HepG2 (cell line): ENCODE results near the gene DYRK2. TPM values are rescaled to one million over a fixed set of nuclear protein-coding genes. Genes with fewer than 3 reads are reported as not detected.

Source experiments
- ATAC-seq: fragments of 200-7000 bp; cut with Tn5 transposase; 3 replicates; pipeline ENCODE4 v1.9.1; 2020; ENCODE audit warnings: mild to moderate bottlenecking, moderate library complexity
- BruUV-seq: library from RNA; stranded (reverse); fragments of 400-500 nt; replicated peaks from 2 replicates; lab custom pipeline; 2021; lab: Mats Ljungman, UMichigan
- CTCF ChIA-PET: fragments of 300-600 bp; formaldehyde crosslinking; extraction: SDS; loops from one replicate; lab custom pipeline; 2021; ENCODE audit warnings: low total read pairs, inconsistent platforms, low intra/inter-chr PET ratio; lab: Yijun Ruan, JAX
- POLR2A ChIA-PET: fragments of 350-600 bp; sonication (Branson Sonifier 250); formaldehyde crosslinking; loops from one replicate; lab custom pipeline; 2020; ENCODE audit warnings: antibody characterized with exemption, inconsistent platforms; lab: Yijun Ruan, JAX
- DNase-seq: peaks from one replicate; pipeline ENCODE4 v3.0.0-alpha.2; 2015; ENCODE audit warnings: low spot score
- FAIRE-seq: peaks from 3 replicates; lab custom pipeline; 2011; peaks lifted over from hg19 to GRCh38; lab: Jason Lieb, UNC
- H2AFZ ChIP-seq: one replicate; pipeline ENCODE4 v1.6.1; 2011; ENCODE audit warnings: low read length, inconsistent platforms
- H3K27ac ChIP-seq: fragments of 300-600 bp; 3 replicates; pipeline ENCODE4 v1.8.0; 2011; ENCODE audit warnings: mixed run types, mild to moderate bottlenecking, mixed read lengths, low read length, inconsistent platforms; ENCODE audit not compliant: insufficient read depth; ENCODE audit errors: extremely low read length
- H3K27me3 ChIP-seq, 2 experiments: fragments of 200-600 bp in 1 of 2; 2 replicates in 1 of 2; 3 replicates in 1 of 2; pipeline versions ENCODE4 v1.6.0 to v1.8.0; 2011; ENCODE audit warnings: low read length in 2 of 2, mild to moderate bottlenecking in 2 of 2, moderate library complexity in 2 of 2, inconsistent platforms in 1 of 2; ENCODE audit not compliant: insufficient read depth in 2 of 2, control insufficient read depth in 1 of 2
- H3K36me3 ChIP-seq, 2 experiments: fragments of 200-600 bp in 1 of 2; replicated peaks in 1 of 2; 2 replicates in 1 of 2; 3 replicates in 1 of 2; pipeline versions ENCODE4 v1.5.1 to v1.8.0; 2011; ENCODE audit warnings: low read length in 2 of 2, inconsistent platforms in 1 of 2; ENCODE audit not compliant: insufficient read depth in 2 of 2, control insufficient read depth in 1 of 2
- H3K4me1 ChIP-seq: 2 replicates; pipeline ENCODE4 v1.5.1; 2012; ENCODE audit warnings: low read length, inconsistent platforms; ENCODE audit not compliant: insufficient read depth
- H3K4me2 ChIP-seq: 2 replicates; pipeline ENCODE4 v1.6.0; 2011; ENCODE audit warnings: low read depth, low read length, inconsistent platforms
- H3K4me3 ChIP-seq, 3 experiments: fragments of 200-600 bp in 1 of 3; sonication (generic), shearing (Covaris generic) in 1 of 3; replicated peaks in 1 of 3; 2 replicates each; pipeline ENCODE4 v1.5.1; 2011 to 2016; ENCODE audit warnings: low read length in 3 of 3, inconsistent platforms in 2 of 3, low read depth in 2 of 3, mild to moderate bottlenecking in 2 of 3, control low read depth in 1 of 3, mixed read lengths in 1 of 3; ENCODE audit not compliant: insufficient read depth in 1 of 3
- H3K79me2 ChIP-seq: one replicate; pipeline ENCODE4 v1.6.1; 2011; ENCODE audit warnings: low read length, inconsistent platforms; ENCODE audit not compliant: insufficient read depth
- H3K9ac ChIP-seq: 2 replicates; pipeline ENCODE4 v1.6.0; 2011; ENCODE audit warnings: mild to moderate bottlenecking, low read depth, low read length, inconsistent platforms; ENCODE audit not compliant: insufficient read depth
- H3K9me3 ChIP-seq: 2 replicates; pipeline ENCODE4 v1.5.1; 2012; ENCODE audit warnings: mild to moderate bottlenecking, low read length
- H4K20me1 ChIP-seq: 2 replicates; pipeline ENCODE4 v1.6.0; 2011; ENCODE audit warnings: inconsistent platforms, mild to moderate bottlenecking, low read length, moderate library complexity; ENCODE audit not compliant: insufficient read depth
- CBFB ChIP-seq: sonication (generic); formaldehyde crosslinking; IDR thresholded peaks from 2 replicates; pipeline ENCODE4 v1.4.0; 2020; ENCODE audit warnings: missing genetic modification reagents
- CREB1 ChIP-seq, 2 experiments: fragments of 450-650 bp in 1 of 2; IDR thresholded peaks; 2 replicates each; pipeline ENCODE4 v1.6.1; 2016 to 2017; ENCODE audit warnings: control low read depth in 1 of 2, mild to moderate bottlenecking in 1 of 2, missing compliant biosample characterization in 1 of 2, missing genetic modification characterization in 1 of 2
- MAX ChIP-seq: IDR thresholded peaks from 2 replicates; pipeline ENCODE4 v1.6.1; 2012; ENCODE audit warnings: inconsistent platforms
- NFKB2 ChIP-seq: sonication (generic); formaldehyde crosslinking; IDR thresholded peaks from 2 replicates; pipeline ENCODE4 v1.4.0; 2020; ENCODE audit warnings: missing genetic modification reagents, borderline replicate concordance
- ONECUT2 ChIP-seq: sonication (generic); formaldehyde crosslinking; IDR thresholded peaks from 2 replicates; pipeline ENCODE4 v1.4.0; 2020; ENCODE audit warnings: missing genetic modification reagents
- SMAD3 ChIP-seq: sonication (generic); formaldehyde crosslinking; IDR thresholded peaks from 2 replicates; pipeline ENCODE4 v1.4.0; 2020; ENCODE audit warnings: missing genetic modification reagents
- ZNF460 ChIP-seq: sonication (generic); formaldehyde crosslinking; IDR thresholded peaks from 2 replicates; pipeline ENCODE4 v1.5.1; 2020; ENCODE audit warnings: missing genetic modification reagents, mild to moderate bottlenecking, borderline replicate concordance
- WGBS: methylation state at CpG from one replicate; pipeline ENCODE4 v1.1.6; 2017; ENCODE audit warnings: low lambda C conversion rate; 5-methylcytosine and 5-hydroxymethylcytosine counted together
- in situ Hi-C: cut with HindIII; loops from 2 replicates; pipeline ENCODE4 v1.10.0; 2017; ENCODE audit warnings: low pct_unique_long_range_greater_than_20kb; ENCODE audit not compliant: extremely low pct_ligation_motif_present
- intact Hi-C: fragments of 100-400 bp; cut with micrococcal nuclease; formaldehyde crosslinking; loops from one replicate; pipeline ENCODE4 v1.10.0; 2022; ENCODE audit not compliant: unreplicated experiment
- polyA plus RNA-seq, 8 experiments: library from polyadenylated mRNA; depleted of rRNA in 3 of 8; stranded (reverse) in 7 of 8; unstranded in 1 of 8; fragments of >200 nt; fragmentation: Illumina TruSeq in 4 of 8; extraction: Trizol in 4 of 8; gene quantifications; 2 replicates each; pipeline versions ENCODE4 v1.2.1 to v1.2.3, GENCODE V29; 2011 to 2016; ENCODE audit warnings: low read depth in 4 of 8, missing spikeins in 1 of 8, mixed read lengths in 1 of 8; ENCODE audit not compliant: insufficient read depth in 1 of 8
- total RNA-seq, 5 experiments: library from RNA; depleted of rRNA; stranded (reverse); fragments of >200 nt; fragmentation: Illumina TruSeq; extraction: Trizol; gene quantifications; 2 replicates each; pipeline ENCODE4 v1.2.3, GENCODE V29; 2016; ENCODE audit warnings: low read depth in 1 of 5
- TF ChIP-seq, protein P1 (sequence below): IDR thresholded peaks from 2 replicates; pipeline ENCODE4 v1.6.1; 2016; ENCODE audit warnings: missing compliant biosample characterization, missing genetic modification reagents, borderline replicate concordance
- TF ChIP-seq, protein P2 (sequence below): sonication (generic); formaldehyde crosslinking; IDR thresholded peaks from 2 replicates; pipeline ENCODE4 v1.8.1; 2023; ENCODE audit warnings: mild to moderate bottlenecking, missing genetic modification reagents

Gene DYRK2
- total and polyA plus RNA-seq, 2 of the 13 experiments (the other 11 are each of a cell fraction or from before 2014, with no cell fraction given), result 8.2 to 11.5 TPM

DNA sequence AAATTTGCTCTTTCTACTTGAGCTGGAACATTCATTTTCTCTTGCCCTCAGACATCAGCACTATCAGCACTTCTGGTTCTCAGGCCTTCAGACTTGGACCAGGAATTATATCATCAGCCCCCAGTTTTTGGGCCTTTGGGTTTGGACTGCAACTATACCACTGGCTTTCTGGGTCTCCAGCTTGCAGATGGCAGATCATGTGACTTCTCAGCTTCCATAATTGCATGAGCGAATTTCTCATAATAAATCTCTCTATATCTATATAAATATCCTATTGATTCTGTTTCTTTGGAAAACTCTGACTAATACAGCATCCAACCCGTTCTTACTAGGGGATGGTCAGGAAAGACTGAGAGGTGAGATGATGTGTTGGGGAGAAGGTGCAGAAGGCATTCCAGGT is 22.4 kb upstream of the DYRK2 start:
- DNase-seq, result no peak
- no peak for ATAC-seq
- CTCF ChIA-PET, result no interaction called here
- no peaks in the 10 kb centered on the region for H3K79me2 ChIP-seq
- no peak overlapping the region for H2AFZ ChIP-seq
- in situ Hi-C loops, result no loop called here
- no peak for FAIRE-seq
- 2% methylated on average over 2 of the region's 2 CpGs for WGBS
- no TSS peak for BruUV-seq
- H3K27ac ChIP-seq, result no peak overlapping the region
- H3K4me2 ChIP-seq, result no peak overlapping the region
- no peaks in the 10 kb centered on the region for H4K20me1 ChIP-seq
- no peak overlapping the region for H3K9ac ChIP-seq
- peaks cover 0 to 7% of the 10 kb centered on the region in 2 experiments; a peak in 2 of 5 replicates for H3K27me3 ChIP-seq
- H3K9me3 ChIP-seq, result no peaks in the 10 kb centered on the region
- no peaks in the 10 kb centered on the region for H3K36me3 ChIP-seq
- intact Hi-C loops, result no loop called here
- POLR2A ChIA-PET, result no interaction called here
- H3K4me3 ChIP-seq, result no peak overlapping the region
- TF ChIP-seq MAX (no peak), CBFB (no peak), NFKB2 (CRISPR knock-in tag) (no peak), ZNF460 (CRISPR knock-in tag) (no peak), SMAD3 (no peak), CREB1 (IDR thresholded peaks at IDR 0.05) (no peak), CREB1 (CRISPR knock-in tag; IDR thresholded peaks at IDR 0.05) (no peak), ONECUT2 (no peak)
- TF ChIP-seq, protein P1, sequence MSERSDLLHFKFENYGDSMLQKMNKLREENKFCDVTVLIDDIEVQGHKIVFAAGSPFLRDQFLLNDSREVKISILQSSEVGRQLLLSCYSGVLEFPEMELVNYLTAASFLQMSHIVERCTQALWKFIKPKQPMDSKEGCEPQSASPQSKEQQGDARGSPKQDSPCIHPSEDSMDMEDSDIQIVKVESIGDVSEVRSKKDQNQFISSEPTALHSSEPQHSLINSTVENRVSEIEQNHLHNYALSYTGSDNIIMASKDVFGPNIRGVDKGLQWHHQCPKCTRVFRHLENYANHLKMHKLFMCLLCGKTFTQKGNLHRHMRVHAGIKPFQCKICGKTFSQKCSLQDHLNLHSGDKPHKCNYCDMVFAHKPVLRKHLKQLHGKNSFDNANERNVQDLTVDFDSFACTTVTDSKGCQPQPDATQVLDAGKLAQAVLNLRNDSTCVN (CRISPR knock-in tag), result no peak
- TF ChIP-seq, protein P2, sequence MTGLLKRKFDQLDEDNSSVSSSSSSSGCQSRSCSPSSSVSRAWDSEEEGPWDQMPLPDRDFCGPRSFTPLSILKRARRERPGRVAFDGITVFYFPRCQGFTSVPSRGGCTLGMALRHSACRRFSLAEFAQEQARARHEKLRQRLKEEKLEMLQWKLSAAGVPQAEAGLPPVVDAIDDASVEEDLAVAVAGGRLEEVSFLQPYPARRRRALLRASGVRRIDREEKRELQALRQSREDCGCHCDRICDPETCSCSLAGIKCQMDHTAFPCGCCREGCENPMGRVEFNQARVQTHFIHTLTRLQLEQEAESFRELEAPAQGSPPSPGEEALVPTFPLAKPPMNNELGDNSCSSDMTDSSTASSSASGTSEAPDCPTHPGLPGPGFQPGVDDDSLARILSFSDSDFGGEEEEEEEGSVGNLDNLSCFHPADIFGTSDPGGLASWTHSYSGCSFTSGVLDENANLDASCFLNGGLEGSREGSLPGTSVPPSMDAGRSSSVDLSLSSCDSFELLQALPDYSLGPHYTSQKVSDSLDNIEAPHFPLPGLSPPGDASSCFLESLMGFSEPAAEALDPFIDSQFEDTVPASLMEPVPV (CRISPR knock-in tag), result no peak
- H3K4me1 ChIP-seq, result 0 out of 2 replicates have a peak, but pooled peaks cover 6% of the 10 kb centered on the region
